Keratinocyte (primary cell): ENCODE measurements around the gene MYF6.

Source experiments
- CTCF ChIP-seq, 3 experiments: IDR thresholded peaks in 1 of 3; conservative IDR thresholded peaks in 1 of 3; optimal IDR thresholded peaks in 1 of 3; 2 replicates in 2 of 3; 3 replicates in 1 of 3; pipeline versions ENCODE3 to v1.5.1; 2011; ENCODE audit warnings: low read length in 3 of 3, mild to moderate bottlenecking in 3 of 3, moderate library complexity in 2 of 3, control low read depth in 1 of 3, inconsistent platforms in 1 of 3; ENCODE audit not compliant: insufficient read depth in 2 of 3; ENCODE audit errors: extremely low read depth in 1 of 3
- EZH2 ChIP-seq: IDR thresholded peaks from one replicate; pipeline ENCODE4 v1.6.1; 2012; ENCODE audit warnings: inconsistent platforms, mild to moderate bottlenecking, low read length, moderate library complexity

- TF ChIP-seq CTCF (optimal IDR thresholded peaks at IDR 0.05 in 1 of 3, IDR thresholded peaks at IDR 0.05 in 1 of 3, conservative IDR thresholded peaks at IDR 0.05 in 1 of 3; ENCODE audit: extremely low read depth in 1 of 3, insufficient read depth in 2 of 3, low read length in 3 of 3) (no peak), EZH2 (no peak)
Observed at GRCh38 chr12:80702889-80703805, 4.3 kb upstream of the MYF6 start.
